ENCODE results near the gene GREM1.

DNA sequence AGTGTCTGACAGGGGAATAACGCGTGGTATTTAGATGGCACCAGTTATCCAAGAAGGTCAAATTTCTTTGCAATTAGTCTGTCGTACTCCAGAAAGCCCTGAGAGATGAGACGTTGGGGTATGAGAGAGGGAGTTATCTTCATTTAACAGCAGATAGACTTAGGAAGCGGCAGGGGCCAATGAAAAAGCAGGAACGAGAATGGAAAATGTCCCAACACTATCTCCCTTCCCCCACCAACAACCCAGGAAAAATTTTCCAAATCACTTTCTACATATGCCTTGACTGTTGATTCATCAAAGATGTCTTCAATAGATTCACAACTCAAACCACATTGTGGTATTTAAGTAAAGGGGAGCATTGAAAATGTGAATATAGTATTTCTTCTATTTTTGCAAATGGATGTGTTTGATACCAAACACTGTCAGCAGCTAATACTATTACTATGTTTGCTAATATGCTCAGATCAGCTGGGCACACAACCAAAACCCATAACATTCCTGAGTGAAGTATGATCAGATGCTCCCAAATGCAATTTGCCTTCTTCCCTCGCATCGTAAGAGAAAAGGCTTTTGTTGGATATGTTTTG, 13.3 kb upstream of the GREM1 start:
- TF ChIP-seq EGR1 (IDR thresholded peaks at IDR 0.05; ENCODE audit: low read depth) = no peak
- TF ChIP-seq, protein P1, sequence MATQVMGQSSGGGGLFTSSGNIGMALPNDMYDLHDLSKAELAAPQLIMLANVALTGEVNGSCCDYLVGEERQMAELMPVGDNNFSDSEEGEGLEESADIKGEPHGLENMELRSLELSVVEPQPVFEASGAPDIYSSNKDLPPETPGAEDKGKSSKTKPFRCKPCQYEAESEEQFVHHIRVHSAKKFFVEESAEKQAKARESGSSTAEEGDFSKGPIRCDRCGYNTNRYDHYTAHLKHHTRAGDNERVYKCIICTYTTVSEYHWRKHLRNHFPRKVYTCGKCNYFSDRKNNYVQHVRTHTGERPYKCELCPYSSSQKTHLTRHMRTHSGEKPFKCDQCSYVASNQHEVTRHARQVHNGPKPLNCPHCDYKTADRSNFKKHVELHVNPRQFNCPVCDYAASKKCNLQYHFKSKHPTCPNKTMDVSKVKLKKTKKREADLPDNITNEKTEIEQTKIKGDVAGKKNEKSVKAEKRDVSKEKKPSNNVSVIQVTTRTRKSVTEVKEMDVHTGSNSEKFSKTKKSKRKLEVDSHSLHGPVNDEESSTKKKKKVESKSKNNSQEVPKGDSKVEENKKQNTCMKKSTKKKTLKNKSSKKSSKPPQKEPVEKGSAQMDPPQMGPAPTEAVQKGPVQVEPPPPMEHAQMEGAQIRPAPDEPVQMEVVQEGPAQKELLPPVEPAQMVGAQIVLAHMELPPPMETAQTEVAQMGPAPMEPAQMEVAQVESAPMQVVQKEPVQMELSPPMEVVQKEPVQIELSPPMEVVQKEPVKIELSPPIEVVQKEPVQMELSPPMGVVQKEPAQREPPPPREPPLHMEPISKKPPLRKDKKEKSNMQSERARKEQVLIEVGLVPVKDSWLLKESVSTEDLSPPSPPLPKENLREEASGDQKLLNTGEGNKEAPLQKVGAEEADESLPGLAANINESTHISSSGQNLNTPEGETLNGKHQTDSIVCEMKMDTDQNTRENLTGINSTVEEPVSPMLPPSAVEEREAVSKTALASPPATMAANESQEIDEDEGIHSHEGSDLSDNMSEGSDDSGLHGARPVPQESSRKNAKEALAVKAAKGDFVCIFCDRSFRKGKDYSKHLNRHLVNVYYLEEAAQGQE (IDR thresholded peaks at IDR 0.05; ENCODE audit: low read depth) = no peak
- TF ChIP-seq EZH2 (IDR thresholded peaks at IDR 0.05) = no peak
- no peak for TF ChIP-seq CEBPB (IDR thresholded peaks at IDR 0.05; ENCODE audit: low read depth)

Data from HCT116 (cell line).